Measurements from ENCODE around the gene PHETA2. TPM values are rescaled to one million over a fixed set of nuclear protein-coding genes. Genes with fewer than 3 reads are reported as not detected.
A peak's percentile ranks its signal among the peaks of the same experiment; 100 is the strongest.

PHETA2 gene
- total and polyA plus RNA-seq, 2 of the 13 experiments (the other 11 are each of a cell fraction or from before 2014, with no cell fraction given), result 0.07 TPM; not detected in 1

GRCh38 chr22:42070517-42071422 lies 3.3 kb upstream of the PHETA2 start, which contains the start of gene NAGA (continued):
- TF ChIP-seq DRAP1 (CRISPR knock-in tag; IDR thresholded peaks at IDR 0.05) (peak; percentile 90), SOX6 (IDR thresholded peaks at IDR 0.05) (no peak), SOX6 (CRISPR knock-in tag; IDR thresholded peaks at IDR 0.05) (peak; percentile 55; the same call in 1 of the 2 replicates), ZNF556 (CRISPR knock-in tag; IDR thresholded peaks at IDR 0.05; ENCODE audit: borderline replicate concordance) (peak; percentile 62; the same call in 1 of the 2 replicates), HNF1A (IDR thresholded peaks at IDR 0.05; ENCODE audit: low read depth) (no peak), HNF1A (CRISPR knock-in tag; IDR thresholded peaks at IDR 0.05; ENCODE audit: borderline replicate concordance) (peak; percentile 59; the same call in 1 of the 2 replicates), RBFOX2 (IDR thresholded peaks at IDR 0.05; ENCODE audit: low read depth, low read length) (peak; percentile 82), ZBTB49 (CRISPR knock-in tag; IDR thresholded peaks at IDR 0.05; ENCODE audit: borderline replicate concordance) (peak; percentile 58; the same call in 1 of the 2 replicates), KMT2B (CRISPR knock-in tag; IDR thresholded peaks at IDR 0.05) (peak; percentile 75), ZNF879 (CRISPR knock-in tag; IDR thresholded peaks at IDR 0.05) (peak; percentile 92; the same call in 1 of the 2 replicates), ZNF441 (CRISPR knock-in tag; IDR thresholded peaks at IDR 0.05; ENCODE audit: borderline replicate concordance) (peak; percentile 58; the same call in 1 of the 2 replicates), HMG20B (CRISPR knock-in tag; conservative IDR thresholded peaks at IDR 0.05) (peak; percentile 3; the same call in 1 of the 2 replicates), CHD4 (IDR thresholded peaks at IDR 0.05; ENCODE audit: borderline replicate concordance, low read length) (no peak), SNAPC4 (CRISPR knock-in tag; IDR thresholded peaks at IDR 0.05) (peak; percentile 68; the same call in 1 of the 2 replicates), SNAPC5 (CRISPR knock-in tag; IDR thresholded peaks at IDR 0.05; ENCODE audit: borderline replicate concordance) (peak; percentile 52; the same call in 1 of the 2 replicates), JUN (CRISPR knock-in tag; IDR thresholded peaks at IDR 0.05) (peak; percentile 70; the same call in 1 of the 2 replicates)
